ENCODE data around the gene EMP1.

Gene EMP1

DNA sequence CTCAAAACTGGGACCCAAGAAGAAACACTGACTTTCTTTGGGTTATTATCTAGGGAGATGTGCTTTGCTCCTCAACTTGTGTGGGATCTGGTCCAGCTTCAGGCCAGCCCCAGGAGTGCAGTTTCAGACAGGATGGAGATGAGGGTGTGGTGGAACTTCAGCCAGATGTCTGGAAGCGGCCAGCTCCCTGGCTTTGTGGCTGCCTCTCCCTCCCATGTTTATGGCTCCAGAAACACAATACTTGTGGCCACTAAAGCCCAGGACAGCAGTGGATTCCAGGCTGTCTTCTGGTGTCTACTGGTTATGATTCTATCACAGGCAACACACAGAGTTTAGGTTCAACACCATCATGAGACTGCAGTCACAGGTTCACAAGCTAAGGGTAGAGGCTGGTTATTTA, 44.2 kb upstream of the EMP1 start:
- no peak for TF ChIP-seq SIN3A (IDR thresholded peaks at IDR 0.05; ENCODE audit: borderline replicate concordance, insufficient read depth, low read length)
- no peak for TF ChIP-seq FOXP2 (optimal IDR thresholded peaks at IDR 0.05; ENCODE audit: borderline replicate concordance, extremely low read depth, extremely low read length, insufficient read depth)
- no peak for TF ChIP-seq POLR2AphosphoS5 (IDR thresholded peaks at IDR 0.05; ENCODE audit: low read depth, low read length)
- no peak for TF ChIP-seq TAF1 (IDR thresholded peaks at IDR 0.05; ENCODE audit: borderline replicate concordance, insufficient read depth, low read length)
- TF ChIP-seq, protein P1, sequence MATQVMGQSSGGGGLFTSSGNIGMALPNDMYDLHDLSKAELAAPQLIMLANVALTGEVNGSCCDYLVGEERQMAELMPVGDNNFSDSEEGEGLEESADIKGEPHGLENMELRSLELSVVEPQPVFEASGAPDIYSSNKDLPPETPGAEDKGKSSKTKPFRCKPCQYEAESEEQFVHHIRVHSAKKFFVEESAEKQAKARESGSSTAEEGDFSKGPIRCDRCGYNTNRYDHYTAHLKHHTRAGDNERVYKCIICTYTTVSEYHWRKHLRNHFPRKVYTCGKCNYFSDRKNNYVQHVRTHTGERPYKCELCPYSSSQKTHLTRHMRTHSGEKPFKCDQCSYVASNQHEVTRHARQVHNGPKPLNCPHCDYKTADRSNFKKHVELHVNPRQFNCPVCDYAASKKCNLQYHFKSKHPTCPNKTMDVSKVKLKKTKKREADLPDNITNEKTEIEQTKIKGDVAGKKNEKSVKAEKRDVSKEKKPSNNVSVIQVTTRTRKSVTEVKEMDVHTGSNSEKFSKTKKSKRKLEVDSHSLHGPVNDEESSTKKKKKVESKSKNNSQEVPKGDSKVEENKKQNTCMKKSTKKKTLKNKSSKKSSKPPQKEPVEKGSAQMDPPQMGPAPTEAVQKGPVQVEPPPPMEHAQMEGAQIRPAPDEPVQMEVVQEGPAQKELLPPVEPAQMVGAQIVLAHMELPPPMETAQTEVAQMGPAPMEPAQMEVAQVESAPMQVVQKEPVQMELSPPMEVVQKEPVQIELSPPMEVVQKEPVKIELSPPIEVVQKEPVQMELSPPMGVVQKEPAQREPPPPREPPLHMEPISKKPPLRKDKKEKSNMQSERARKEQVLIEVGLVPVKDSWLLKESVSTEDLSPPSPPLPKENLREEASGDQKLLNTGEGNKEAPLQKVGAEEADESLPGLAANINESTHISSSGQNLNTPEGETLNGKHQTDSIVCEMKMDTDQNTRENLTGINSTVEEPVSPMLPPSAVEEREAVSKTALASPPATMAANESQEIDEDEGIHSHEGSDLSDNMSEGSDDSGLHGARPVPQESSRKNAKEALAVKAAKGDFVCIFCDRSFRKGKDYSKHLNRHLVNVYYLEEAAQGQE (IDR thresholded peaks at IDR 0.05; ENCODE audit: insufficient read depth in 1 of 2, low read depth in 2 of 2, low read length in 2 of 2), result no peak

DNA sequence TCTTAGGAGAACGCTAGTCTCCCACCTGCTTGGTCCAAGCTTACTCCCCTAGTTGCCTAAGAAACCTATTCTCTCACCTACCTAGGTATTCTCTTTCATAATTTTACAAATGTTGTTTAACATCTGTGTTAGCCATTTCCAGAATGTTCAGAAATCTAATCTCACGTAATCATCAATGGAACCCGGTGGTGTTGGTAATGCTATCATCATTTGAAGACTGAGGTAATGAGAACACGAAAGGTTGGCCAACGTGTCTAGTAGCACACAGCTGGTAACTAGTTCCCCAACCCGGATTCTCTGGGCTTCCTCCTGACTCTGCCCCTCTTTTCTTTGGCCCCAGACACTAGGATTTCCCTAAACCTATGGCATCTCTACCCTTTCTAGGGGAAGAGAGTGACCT, 43.8 kb upstream of the EMP1 start:
- no peak for TF ChIP-seq SIN3A (IDR thresholded peaks at IDR 0.05; ENCODE audit: borderline replicate concordance, insufficient read depth, low read length)
- TF ChIP-seq POLR2AphosphoS5 (IDR thresholded peaks at IDR 0.05; ENCODE audit: low read depth, low read length), result no peak
- TF ChIP-seq, protein P1 (IDR thresholded peaks at IDR 0.05; ENCODE audit: insufficient read depth in 1 of 2, low read depth in 2 of 2, low read length in 2 of 2), result no peak
- no peak for TF ChIP-seq FOXP2 (optimal IDR thresholded peaks at IDR 0.05; ENCODE audit: borderline replicate concordance, extremely low read depth, extremely low read length, insufficient read depth)
- no peak for TF ChIP-seq TAF1 (IDR thresholded peaks at IDR 0.05; ENCODE audit: borderline replicate concordance, insufficient read depth, low read length)

DNA sequence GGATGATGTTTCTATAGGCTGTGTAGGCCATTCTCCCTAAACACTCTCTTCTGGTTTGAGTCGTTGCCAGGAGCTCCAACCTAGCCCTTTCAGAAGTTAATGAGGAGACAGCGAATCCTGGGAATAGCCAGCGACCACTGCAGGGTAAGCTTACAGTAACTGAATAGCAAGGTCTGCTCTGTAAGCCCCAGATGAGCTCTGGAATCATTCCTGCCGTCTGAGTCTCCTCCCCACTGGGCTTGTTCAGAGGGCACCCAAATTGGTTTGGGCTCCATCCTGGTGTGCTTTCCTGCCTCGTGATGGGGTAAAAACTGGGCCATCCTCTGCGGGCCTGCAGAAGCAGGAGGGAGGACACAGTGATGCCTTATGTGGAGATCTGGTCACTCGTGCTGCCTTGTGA, 43.3 kb upstream of the EMP1 start:
- TF ChIP-seq, protein P1 (IDR thresholded peaks at IDR 0.05; ENCODE audit: insufficient read depth in 1 of 2, low read depth in 2 of 2, low read length in 2 of 2), result no peak
- TF ChIP-seq SIN3A (IDR thresholded peaks at IDR 0.05; ENCODE audit: borderline replicate concordance, insufficient read depth, low read length) (no peak), FOXP2 (optimal IDR thresholded peaks at IDR 0.05; ENCODE audit: borderline replicate concordance, extremely low read depth, extremely low read length, insufficient read depth) (no peak), POLR2AphosphoS5 (IDR thresholded peaks at IDR 0.05; ENCODE audit: low read depth, low read length) (no peak), TAF1 (IDR thresholded peaks at IDR 0.05; ENCODE audit: borderline replicate concordance, insufficient read depth, low read length) (no peak)

DNA sequence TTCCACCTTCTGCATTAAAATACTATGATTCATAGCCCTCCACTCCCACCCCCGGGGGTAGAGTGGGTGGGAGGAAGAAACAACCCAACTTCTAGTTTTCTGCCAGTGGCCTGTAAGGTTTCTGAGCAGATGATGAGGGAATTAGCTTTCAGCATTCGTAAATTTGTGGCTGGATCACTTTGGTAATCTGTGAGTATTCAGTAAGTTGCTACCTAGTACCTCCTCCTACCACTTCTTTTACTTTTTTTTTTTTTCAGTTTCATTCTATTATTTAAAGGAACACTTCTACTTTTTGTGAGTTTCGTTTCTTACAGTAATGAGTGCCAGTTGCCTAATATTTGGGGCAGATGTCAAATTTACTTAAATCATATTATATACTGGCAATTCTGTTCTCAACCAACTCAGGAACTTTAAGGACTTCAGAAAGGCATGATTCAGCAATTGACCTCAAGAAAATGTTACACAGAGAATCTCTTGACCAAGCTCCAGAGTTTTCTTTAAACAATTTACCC, 42.4 kb upstream of the EMP1 start:
- no peak for TF ChIP-seq SIN3A (IDR thresholded peaks at IDR 0.05; ENCODE audit: borderline replicate concordance, insufficient read depth, low read length)
- no peak for TF ChIP-seq POLR2AphosphoS5 (IDR thresholded peaks at IDR 0.05; ENCODE audit: low read depth, low read length)
- TF ChIP-seq, protein P1 (IDR thresholded peaks at IDR 0.05; ENCODE audit: insufficient read depth in 1 of 2, low read depth in 2 of 2, low read length in 2 of 2), result no peak
- no peak for TF ChIP-seq FOXP2 (optimal IDR thresholded peaks at IDR 0.05; ENCODE audit: borderline replicate concordance, extremely low read depth, extremely low read length, insufficient read depth)
- no peak for TF ChIP-seq TAF1 (IDR thresholded peaks at IDR 0.05; ENCODE audit: borderline replicate concordance, insufficient read depth, low read length)

DNA sequence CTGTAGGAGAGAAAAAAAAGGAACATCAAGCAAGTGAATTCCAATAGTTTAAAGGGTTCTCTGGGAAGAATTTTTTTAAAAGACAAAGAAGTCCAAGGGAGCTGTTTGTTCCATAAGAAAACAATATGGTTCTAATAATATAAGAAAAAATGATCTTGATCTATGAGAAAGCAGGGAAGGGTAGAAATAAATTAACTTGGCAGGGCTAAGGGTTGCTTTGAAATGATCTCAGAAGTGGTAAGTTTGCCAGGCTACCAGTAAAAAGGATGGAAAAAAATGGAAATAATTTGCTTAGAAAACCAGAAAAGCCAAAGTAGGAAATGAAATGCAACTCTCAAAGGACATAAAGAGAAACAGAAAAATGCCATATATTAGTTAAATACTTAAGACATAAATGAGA, 41.7 kb upstream of the EMP1 start:
- TF ChIP-seq SIN3A (IDR thresholded peaks at IDR 0.05; ENCODE audit: borderline replicate concordance, insufficient read depth, low read length) (no peak), TAF1 (IDR thresholded peaks at IDR 0.05; ENCODE audit: borderline replicate concordance, insufficient read depth, low read length) (no peak), POLR2AphosphoS5 (IDR thresholded peaks at IDR 0.05; ENCODE audit: low read depth, low read length) (no peak), FOXP2 (optimal IDR thresholded peaks at IDR 0.05; ENCODE audit: borderline replicate concordance, extremely low read depth, extremely low read length, insufficient read depth) (no peak)
